Keratinocyte (primary cell): ENCODE measurements around the gene PDCD4. TPM values are rescaled to one million over a fixed set of nuclear protein-coding genes. Genes with fewer than 3 reads are reported as not detected.

Experiments used
- DNase-seq: peaks from one replicate; pipeline ENCODE4 v3.0.0-alpha.2; 2011; ENCODE audit warnings: low read depth, missing footprints, low spot score
- FAIRE-seq: peaks from 2 replicates; lab custom pipeline; 2011; peaks lifted over from hg19 to GRCh38; lab: Jason Lieb, UNC
- H2AFZ ChIP-seq: 2 replicates; pipeline ENCODE4 v1.6.0; 2012; ENCODE audit warnings: low read length, control low read depth, inconsistent platforms; ENCODE audit not compliant: control insufficient read depth
- H3K27ac ChIP-seq: 2 replicates; pipeline ENCODE4 v1.5.1; 2011; ENCODE audit warnings: low read length; ENCODE audit not compliant: control insufficient read depth, insufficient read depth
- H3K27me3 ChIP-seq: 3 replicates; pipeline ENCODE4 v1.6.0; 2011; ENCODE audit warnings: low read length; ENCODE audit not compliant: control insufficient read depth, insufficient read depth; ENCODE audit errors: extremely low read depth
- H3K36me3 ChIP-seq, 2 experiments: 2 replicates in 1 of 2; 3 replicates in 1 of 2; pipeline ENCODE4 v1.5.1; 2011; ENCODE audit warnings: low read length in 2 of 2, mild to moderate bottlenecking in 1 of 2; ENCODE audit not compliant: control insufficient read depth in 2 of 2, insufficient read depth in 2 of 2; ENCODE audit errors: extremely low read depth in 1 of 2
- H3K4me1 ChIP-seq: 3 replicates; pipeline ENCODE4 v1.5.1; 2011; ENCODE audit warnings: low read length; ENCODE audit not compliant: control insufficient read depth, insufficient read depth; ENCODE audit errors: extremely low read depth
- H3K4me2 ChIP-seq: 3 replicates; pipeline ENCODE4 v1.6.0; 2011; ENCODE audit warnings: low read depth, low read length; ENCODE audit not compliant: control insufficient read depth, insufficient read depth; ENCODE audit errors: extremely low read depth
- H3K4me3 ChIP-seq, 3 experiments: fragments of 200-600 bp in 1 of 3; sonication (generic) in 1 of 3; 2 replicates in 2 of 3; 3 replicates in 1 of 3; pipeline ENCODE4 v1.5.1; 2011 to 2016; ENCODE audit warnings: low read length in 3 of 3, mild to moderate bottlenecking in 3 of 3, control low read depth in 2 of 3, inconsistent platforms in 1 of 3, low read depth in 1 of 3, mixed read lengths in 1 of 3, mixed run types in 1 of 3, moderate library complexity in 1 of 3; ENCODE audit not compliant: control insufficient read depth in 2 of 3, insufficient read depth in 2 of 3; ENCODE audit errors: extremely low read depth in 1 of 3
- H3K79me2 ChIP-seq: 2 replicates; pipeline ENCODE4 v1.6.0; 2012; ENCODE audit warnings: low read length; ENCODE audit not compliant: control insufficient read depth, insufficient read depth
- H3K9ac ChIP-seq: 3 replicates; pipeline ENCODE4 v1.6.0; 2011; ENCODE audit warnings: low read length; ENCODE audit not compliant: control insufficient read depth, insufficient read depth; ENCODE audit errors: extremely low read depth
- H3K9me1 ChIP-seq: 3 replicates; pipeline ENCODE4 v1.6.0; 2011; ENCODE audit warnings: low read length; ENCODE audit not compliant: control insufficient read depth, insufficient read depth; ENCODE audit errors: extremely low read depth
- H3K9me3 ChIP-seq: 2 replicates; pipeline ENCODE4 v1.5.1; 2012; ENCODE audit warnings: low read depth, low read length; ENCODE audit not compliant: control insufficient read depth
- H4K20me1 ChIP-seq: 3 replicates; pipeline ENCODE4 v1.6.0; 2011; ENCODE audit warnings: low read length; ENCODE audit not compliant: control insufficient read depth, insufficient read depth; ENCODE audit errors: extremely low read depth
- CTCF ChIP-seq, 3 experiments: IDR thresholded peaks in 1 of 3; conservative IDR thresholded peaks in 1 of 3; optimal IDR thresholded peaks in 1 of 3; 2 replicates in 2 of 3; 3 replicates in 1 of 3; pipeline versions ENCODE3 to v1.5.1; 2011; ENCODE audit warnings: low read length in 3 of 3, mild to moderate bottlenecking in 3 of 3, moderate library complexity in 2 of 3, control low read depth in 1 of 3, inconsistent platforms in 1 of 3; ENCODE audit not compliant: insufficient read depth in 2 of 3; ENCODE audit errors: extremely low read depth in 1 of 3
- EZH2 ChIP-seq: IDR thresholded peaks from one replicate; pipeline ENCODE4 v1.6.1; 2012; ENCODE audit warnings: inconsistent platforms, mild to moderate bottlenecking, low read length, moderate library complexity
- dilution Hi-C: fragments of 300-500 bp; cut with MboI; formaldehyde crosslinking; loops from one replicate; pipeline ENCODE4 v1.7.0; 2020; ENCODE audit warnings: low sequenced_read_pairs; ENCODE audit not compliant: extremely low pct_ligation_motif_present
- polyA plus RNA-seq, 5 experiments: library from polyadenylated mRNA; depleted of rRNA in 3 of 5; stranded (reverse) in 3 of 5; stranded (forward) in 1 of 5; unstranded in 1 of 5; fragments of >200 nt; gene quantifications; 1 replicate in 1 of 5; 2 replicates in 3 of 5; 3 replicates in 1 of 5; pipeline versions ENCODE4 v1.2.1 to v1.2.3, GENCODE V29; 2011 to 2012; ENCODE audit warnings: missing spikeins in 2 of 5, low read depth in 1 of 5, low replicate concordance in 1 of 5

PDCD4 gene
- polyA plus RNA-seq, 1 donor (not counting 4 experiments of a cell fraction or from before 2014, with no cell fraction given): 146 TPM

DNA sequence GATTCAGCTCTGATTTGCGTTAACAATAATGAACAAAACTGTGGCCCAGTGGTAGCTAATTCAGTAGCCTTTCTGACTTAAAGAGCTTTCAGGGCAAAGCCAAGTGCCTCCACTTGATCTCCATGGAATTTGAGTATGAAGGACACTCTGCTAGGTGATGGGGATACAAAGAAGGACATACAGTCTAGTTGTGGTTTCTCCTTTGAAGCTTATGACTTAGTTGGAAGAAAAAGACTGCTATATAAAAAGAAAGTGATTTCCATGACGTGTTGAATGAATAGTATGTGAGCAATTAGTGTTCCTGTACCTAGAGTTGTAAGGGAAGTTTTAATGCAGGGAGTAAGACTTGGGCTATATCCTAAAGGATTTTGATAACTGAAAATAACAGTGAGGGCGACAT lies 8.3 kb downstream of the PDCD4 start:
- peaks cover 3 to 10% of the 10 kb centered on the region in 2 experiments for H3K36me3 ChIP-seq
- H3K4me2 ChIP-seq: no peak overlapping the region
- FAIRE-seq: no peak

DNA sequence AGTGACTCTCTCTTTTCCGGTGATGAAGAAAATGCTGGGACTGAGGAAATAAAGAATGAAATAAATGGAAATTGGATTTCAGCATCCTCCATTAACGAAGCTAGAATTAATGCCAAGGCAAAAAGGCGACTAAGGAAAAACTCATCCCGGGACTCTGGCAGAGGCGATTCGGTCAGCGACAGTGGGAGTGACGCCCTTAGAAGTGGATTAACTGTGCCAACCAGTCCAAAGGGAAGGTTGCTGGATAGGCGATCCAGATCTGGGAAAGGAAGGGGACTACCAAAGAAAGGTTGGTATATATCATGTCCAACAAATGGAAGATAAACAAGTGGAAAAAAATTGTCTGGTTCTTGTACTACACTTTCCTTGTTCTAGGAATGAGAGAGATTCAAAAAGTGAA lies 9.5 kb downstream of the PDCD4 start:
- no peak overlapping the region for H2AFZ ChIP-seq
- H3K4me3 ChIP-seq: no peak overlapping the region
- no peaks in the 10 kb centered on the region for H3K79me2 ChIP-seq
- no peak overlapping the region for H3K4me2 ChIP-seq
- no peaks in the 10 kb centered on the region for H3K27me3 ChIP-seq
- TF ChIP-seq EZH2 (no peak), CTCF (optimal IDR thresholded peaks at IDR 0.05 in 1 of 3, IDR thresholded peaks at IDR 0.05 in 1 of 3, conservative IDR thresholded peaks at IDR 0.05 in 1 of 3; ENCODE audit: extremely low read depth in 1 of 3, insufficient read depth in 2 of 3, low read length in 3 of 3) (no peak)
- no peak for FAIRE-seq
- H3K36me3 ChIP-seq: peaks cover 0 to 11% of the 10 kb centered on the region in 2 experiments
- no peak overlapping the region for H3K27ac ChIP-seq
- no peak for DNase-seq
- no peaks in the 10 kb centered on the region for H3K4me1 ChIP-seq
- no peak overlapping the region for H3K9ac ChIP-seq
- dilution Hi-C loops: loop anchor here (25.0 kb wide), 1 partner anchor 569 kb away; the partner anchor contains the start of gene SMNDC1
- no peaks in the 10 kb centered on the region for H3K9me3 ChIP-seq
- no peaks in the 10 kb centered on the region for H3K9me1 ChIP-seq
- H4K20me1 ChIP-seq: no peaks in the 10 kb centered on the region

More for the DNA sequence above, 8.3 kb downstream of the PDCD4 start:
- Histone ChIP-seq H3K9me3 (no peaks in the 10 kb centered on the region), H3K79me2 (no peaks in the 10 kb centered on the region), H3K27me3 (no peaks in the 10 kb centered on the region), H3K9ac (no peak overlapping the region), H3K9me1 (no peaks in the 10 kb centered on the region), H4K20me1 (no peaks in the 10 kb centered on the region), H3K4me3 (no peak overlapping the region), H3K4me1 (no peaks in the 10 kb centered on the region), H2AFZ (no peak overlapping the region), H3K27ac (no peak overlapping the region)
- dilution Hi-C loops: loop anchor here (25.0 kb wide), 1 partner anchor 568 kb away; the partner anchor contains the start of gene SMNDC1
- TF ChIP-seq CTCF (optimal IDR thresholded peaks at IDR 0.05 in 1 of 3, IDR thresholded peaks at IDR 0.05 in 1 of 3, conservative IDR thresholded peaks at IDR 0.05 in 1 of 3; ENCODE audit: extremely low read depth in 1 of 3, insufficient read depth in 2 of 3, low read length in 3 of 3) (no peak), EZH2 (no peak)
- DNase-seq: no peak
